Endothelial cell of umbilical vein (primary cell): Measurements from ENCODE around the gene USP46. TPM values are rescaled to one million over a fixed set of nuclear protein-coding genes. Genes with fewer than 3 reads are reported as not detected.

Experiments
- BruUV-seq: library from RNA; stranded (reverse); fragments of 400-500 nt; replicated peaks from 2 replicates; lab custom pipeline; 2021; lab: Mats Ljungman, UMichigan
- CTCF ChIA-PET: fragments of 300-600, 350-600 bp; sonication (Branson Sonifier 250); formaldehyde crosslinking; loops from one replicate; lab custom pipeline; 2021; ENCODE audit warnings: antibody characterized with exemption, inconsistent platforms; lab: Charles Lee
- POLR2A ChIA-PET: fragments of 300-600, 350-600 bp; sonication (Branson Sonifier 250); formaldehyde crosslinking; loops from one replicate; lab custom pipeline; 2021; ENCODE audit warnings: antibody characterized with exemption, inconsistent platforms; lab: Charles Lee
- DNase-seq: peaks from one replicate; pipeline ENCODE4 v3.0.0-alpha.2; 2011; ENCODE audit warnings: low read depth, low spot score
- FAIRE-seq: peaks from 2 replicates; lab custom pipeline; 2011; peaks lifted over from hg19 to GRCh38; lab: Jason Lieb, UNC
- H2AFZ ChIP-seq: 2 replicates; pipeline ENCODE4 v1.6.0; 2012; ENCODE audit warnings: low read depth, low read length, control low read depth, inconsistent platforms
- H3K27ac ChIP-seq: 2 replicates; pipeline ENCODE4 v1.5.1; 2011; ENCODE audit warnings: low read depth, mild to moderate bottlenecking, control low read depth, low read length, moderate library complexity; ENCODE audit not compliant: insufficient read depth
- H3K27me3 ChIP-seq, 2 experiments: 2 replicates each; pipeline versions ENCODE4 v1.6.0 to v1.6.1; 2011; ENCODE audit warnings: low read length in 2 of 2, mixed read lengths in 1 of 2; ENCODE audit not compliant: control insufficient read depth in 2 of 2, insufficient read depth in 2 of 2
- H3K36me3 ChIP-seq, 2 experiments: 2 replicates in 1 of 2; 3 replicates in 1 of 2; pipeline ENCODE4 v1.5.1; 2011; ENCODE audit warnings: low read length in 2 of 2, mild to moderate bottlenecking in 1 of 2, moderate library complexity in 1 of 2; ENCODE audit not compliant: control insufficient read depth in 2 of 2, insufficient read depth in 2 of 2; ENCODE audit errors: extremely low read depth in 1 of 2
- H3K4me1 ChIP-seq: 3 replicates; pipeline ENCODE4 v1.5.1; 2011; ENCODE audit warnings: mild to moderate bottlenecking, low read length; ENCODE audit not compliant: control insufficient read depth, insufficient read depth; ENCODE audit errors: extremely low read depth
- H3K4me2 ChIP-seq: 2 replicates; pipeline ENCODE4 v1.6.1; 2011; ENCODE audit warnings: low read length, control low read depth, mixed read lengths; ENCODE audit not compliant: insufficient read depth
- H3K4me3 ChIP-seq, 3 experiments: fragments of 200-600 bp in 1 of 3; sonication (generic), shearing (Covaris generic) in 1 of 3; replicated peaks in 1 of 3; 2 replicates each; pipeline ENCODE4 v1.5.1; 2011 to 2016; ENCODE audit warnings: control low read depth in 3 of 3, low read length in 3 of 3, mild to moderate bottlenecking in 2 of 3, inconsistent platforms in 1 of 3, low read depth in 1 of 3, moderate library complexity in 1 of 3; ENCODE audit not compliant: insufficient read depth in 1 of 3
- H3K79me2 ChIP-seq: 2 replicates; pipeline ENCODE4 v1.6.0; 2012; ENCODE audit warnings: low read length, inconsistent platforms; ENCODE audit not compliant: control insufficient read depth, insufficient read depth
- H3K9ac ChIP-seq: replicated peaks from 2 replicates; pipeline ENCODE3; 2011; ENCODE audit warnings: low read length, control low read depth; ENCODE audit not compliant: insufficient read depth; ENCODE audit errors: extremely low read depth
- H3K9me1 ChIP-seq: replicated peaks from 3 replicates; pipeline ENCODE4 v1.6.0; 2011; ENCODE audit warnings: mild to moderate bottlenecking, low read length; ENCODE audit not compliant: control insufficient read depth, insufficient read depth; ENCODE audit errors: extremely low read depth
- H3K9me3 ChIP-seq: replicated peaks from 2 replicates; pipeline ENCODE4 v1.5.1; 2012; ENCODE audit warnings: low read length, inconsistent platforms; ENCODE audit not compliant: control insufficient read depth, insufficient read depth
- H4K20me1 ChIP-seq: replicated peaks from 2 replicates; pipeline ENCODE3; 2011; ENCODE audit warnings: mild to moderate bottlenecking, low read length; ENCODE audit not compliant: control insufficient read depth, insufficient read depth; ENCODE audit errors: extremely low read depth
- EZH2 ChIP-seq: IDR thresholded peaks from 2 replicates; pipeline ENCODE4 v1.6.1; 2012; ENCODE audit warnings: borderline replicate concordance, low read depth, mild to moderate bottlenecking, moderate library complexity, low read length, inconsistent platforms; ENCODE audit not compliant: severe bottlenecking
- FOS ChIP-seq: IDR thresholded peaks from 2 replicates; pipeline ENCODE4 v1.6.1; 2011; ENCODE audit warnings: mild to moderate bottlenecking, low read length, moderate library complexity, borderline replicate concordance; ENCODE audit not compliant: insufficient read depth
- GATA2 ChIP-seq: IDR thresholded peaks from 2 replicates; pipeline ENCODE4 v1.7.0; 2011; ENCODE audit warnings: low read depth, mild to moderate bottlenecking, moderate library complexity, mixed read lengths, low read length; ENCODE audit not compliant: insufficient read length, insufficient read depth
- JUN ChIP-seq: IDR thresholded peaks from 2 replicates; pipeline ENCODE4 v1.6.1; 2011; ENCODE audit warnings: borderline replicate concordance, low read depth; ENCODE audit not compliant: insufficient read length, insufficient read depth
- MYC ChIP-seq: IDR thresholded peaks from one replicate; pipeline ENCODE4 v1.6.1; 2011; ENCODE audit warnings: mild to moderate bottlenecking, low read depth, low read length
- POLR2A ChIP-seq: IDR thresholded peaks from 2 replicates; pipeline ENCODE4 v1.6.1; 2012; ENCODE audit warnings: low read depth, mild to moderate bottlenecking, control low read depth, low read length
- POLR2AphosphoS5 ChIP-seq: IDR thresholded peaks from 2 replicates; pipeline ENCODE4 v1.6.1; 2012; ENCODE audit warnings: low read depth, mild to moderate bottlenecking, control low read depth, low read length, moderate library complexity; ENCODE audit not compliant: insufficient read depth
- dilution Hi-C: fragments of 300-500 bp; cut with MboI; formaldehyde crosslinking; loops from one replicate; pipeline ENCODE4 v1.15.0; 2019; ENCODE audit warnings: low sequenced_read_pairs; ENCODE audit not compliant: extremely low pct_ligation_motif_present
- intact Hi-C: fragments of 100-400 bp; cut with micrococcal nuclease; formaldehyde crosslinking; loops from one replicate; pipeline ENCODE4 v1.10.0; 2022
- polyA plus RNA-seq, 4 experiments: library from polyadenylated mRNA; depleted of rRNA in 3 of 4; stranded (reverse) in 3 of 4; unstranded in 1 of 4; fragments of >200 nt; gene quantifications; 2 replicates each; pipeline versions ENCODE4 v1.2.1 to v1.2.3, GENCODE V29; 2011 to 2012; ENCODE audit warnings: missing spikeins in 1 of 4
- total RNA-seq: library from RNA; stranded (reverse); gene quantifications from 2 replicates; pipeline ENCODE4 v1.2.3, GENCODE V29; 2021
- TF ChIP-seq, protein P1 (sequence below): IDR thresholded peaks from 2 replicates; pipeline ENCODE4 v1.6.1; 2011; ENCODE audit not compliant: insufficient read depth, insufficient read length
- TF ChIP-seq, protein P2 (sequence below), 2 donors: IDR thresholded peaks; 1 replicate in 1 of 2; 2 replicates in 1 of 2; pipeline ENCODE4 v1.5.1; 2011; ENCODE audit warnings: low read length in 2 of 2, mild to moderate bottlenecking in 2 of 2, moderate library complexity in 2 of 2, control low read depth in 1 of 2, inconsistent platforms in 1 of 2, low read depth in 1 of 2; ENCODE audit not compliant: insufficient read depth in 1 of 2; ENCODE audit errors: extremely low read depth in 1 of 2

Gene USP46
- total and polyA plus RNA-seq, 2 donors (not counting 3 experiments of a cell fraction or from before 2014, with no cell fraction given) = 5.2 to 23.7 TPM

- Histone ChIP-seq H3K9me1 (no peaks in the 10 kb centered on the region), H3K36me3 (peaks cover 0 to 3% of the 10 kb centered on the region in 2 experiments), H3K4me2 (no peak overlapping the region), H3K9ac (no peak overlapping the region), H3K9me3 (no peaks in the 10 kb centered on the region), H2AFZ (no peak overlapping the region), H3K4me1 (no peaks in the 10 kb centered on the region), H3K4me3 (no peak overlapping the region), H3K79me2 (no peaks in the 10 kb centered on the region), H3K27me3 (no peaks in the 10 kb centered on the region), H4K20me1 (no peaks in the 10 kb centered on the region), H3K27ac (no peak overlapping the region)
- FAIRE-seq (no peak), DNase-seq (no peak)
- intact Hi-C loops = no loop called here
- POLR2A ChIA-PET = no interaction called here
- dilution Hi-C loops = no loop called here
- BruUV-seq = no TSS peak
- CTCF ChIA-PET = interaction anchor here (1.1 kb wide), 1 partner anchor 24 kb away, joined by 3 read pairs; no protein-coding TSS in a partner anchor
- no peak for TF ChIP-seq POLR2AphosphoS5
- no peak for TF ChIP-seq POLR2A
- TF ChIP-seq, protein P1, sequence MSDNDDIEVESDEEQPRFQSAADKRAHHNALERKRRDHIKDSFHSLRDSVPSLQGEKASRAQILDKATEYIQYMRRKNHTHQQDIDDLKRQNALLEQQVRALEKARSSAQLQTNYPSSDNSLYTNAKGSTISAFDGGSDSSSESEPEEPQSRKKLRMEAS = no peak
- no peak for TF ChIP-seq JUN
- no peak for TF ChIP-seq EZH2
- TF ChIP-seq MYC = no peak
- TF ChIP-seq GATA2 = no peak
- TF ChIP-seq FOS = no peak
- TF ChIP-seq, protein P2, sequence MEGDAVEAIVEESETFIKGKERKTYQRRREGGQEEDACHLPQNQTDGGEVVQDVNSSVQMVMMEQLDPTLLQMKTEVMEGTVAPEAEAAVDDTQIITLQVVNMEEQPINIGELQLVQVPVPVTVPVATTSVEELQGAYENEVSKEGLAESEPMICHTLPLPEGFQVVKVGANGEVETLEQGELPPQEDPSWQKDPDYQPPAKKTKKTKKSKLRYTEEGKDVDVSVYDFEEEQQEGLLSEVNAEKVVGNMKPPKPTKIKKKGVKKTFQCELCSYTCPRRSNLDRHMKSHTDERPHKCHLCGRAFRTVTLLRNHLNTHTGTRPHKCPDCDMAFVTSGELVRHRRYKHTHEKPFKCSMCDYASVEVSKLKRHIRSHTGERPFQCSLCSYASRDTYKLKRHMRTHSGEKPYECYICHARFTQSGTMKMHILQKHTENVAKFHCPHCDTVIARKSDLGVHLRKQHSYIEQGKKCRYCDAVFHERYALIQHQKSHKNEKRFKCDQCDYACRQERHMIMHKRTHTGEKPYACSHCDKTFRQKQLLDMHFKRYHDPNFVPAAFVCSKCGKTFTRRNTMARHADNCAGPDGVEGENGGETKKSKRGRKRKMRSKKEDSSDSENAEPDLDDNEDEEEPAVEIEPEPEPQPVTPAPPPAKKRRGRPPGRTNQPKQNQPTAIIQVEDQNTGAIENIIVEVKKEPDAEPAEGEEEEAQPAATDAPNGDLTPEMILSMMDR (IDR thresholded peaks at IDR 0.05; ENCODE audit: extremely low read depth in 1 of 2, insufficient read depth in 1 of 2, low read depth in 1 of 2, low read length in 2 of 2) = no peak
Measured at GRCh38 chr4:52612341-52612740, 46.8 kb downstream of the USP46 start.
